Cardiac muscle cell (in vitro differentiated cells and primary cell): Measurements from ENCODE around the gene CRIM1. TPM values are rescaled to one million over a fixed set of nuclear protein-coding genes. Genes with fewer than 3 reads are reported as not detected.

Experiments
- DNase-seq, 2 donors: peaks; one replicate each; pipeline versions ENCODE4 v3.0.0 to v3.0.0-alpha.2; 2010 to 2017; ENCODE audit warnings: low read depth in 1 of 2, low spot score in 1 of 2
- H3K27ac ChIP-seq: fragments of 200-600 bp; sonication (generic); 2 replicates; pipeline ENCODE4 v1.5.1; 2016
- H3K27me3 ChIP-seq: fragments of 200-600 bp; sonication (generic); 2 replicates; pipeline ENCODE4 v1.6.0; 2016; ENCODE audit warnings: control low read depth
- H3K36me3 ChIP-seq: fragments of 200-600 bp; sonication (generic); 2 replicates; pipeline ENCODE4 v1.5.1; 2016; ENCODE audit warnings: control low read depth
- H3K4me1 ChIP-seq: fragments of 200-600 bp; sonication (generic); 2 replicates; pipeline ENCODE4 v1.8.1; 2017; ENCODE audit warnings: low read depth, mild to moderate bottlenecking, mixed run types
- H3K4me3 ChIP-seq: fragments of 200-600 bp; sonication (generic); 2 replicates; pipeline ENCODE4 v1.5.1; 2016; ENCODE audit warnings: mild to moderate bottlenecking
- H3K9me3 ChIP-seq: fragments of 200-600 bp; sonication (generic); 2 replicates; pipeline ENCODE4 v1.5.1; 2017; ENCODE audit warnings: low read depth, mild to moderate bottlenecking, control low read depth
- CTCF ChIP-seq: IDR thresholded peaks from 2 replicates; pipeline ENCODE4 v1.5.1; 2012; ENCODE audit warnings: low read depth, mild to moderate bottlenecking, low read length
- polyA plus RNA-seq: library from polyadenylated mRNA; unstranded; fragments of >200 nt; fragmentation: Nextera tagmentation; extraction: Ambion mirVana; gene quantifications from 2 replicates; pipeline ENCODE4 v1.2.1, GENCODE V29; 2016
- total RNA-seq: library from RNA; depleted of rRNA; stranded (reverse); fragments of >200 nt; gene quantifications from 2 replicates; pipeline ENCODE4 v1.2.3, GENCODE V29; 2016

CRIM1 gene
- total and polyA plus RNA-seq, 2 experiments from 2014 or later, result 2.4 to 5.4 TPM

GRCh38 chr2:36574560-36574959 is 219.0 kb downstream of the CRIM1 start:
- no peak overlapping the region for H3K27ac ChIP-seq
- no peaks in the 10 kb centered on the region for H3K9me3 ChIP-seq
- peaks cover 10% of the 10 kb centered on the region for H3K4me1 ChIP-seq
- H3K36me3 ChIP-seq, result peaks cover 21% of the 10 kb centered on the region
- DNase-seq, result no peak
- no peaks in the 10 kb centered on the region for H3K27me3 ChIP-seq
- TF ChIP-seq CTCF, result no peak
- H3K4me3 ChIP-seq, result no peak overlapping the region

GRCh38 chr2:36577884-36578283 is 222.3 kb downstream of the CRIM1 start:
- TF ChIP-seq CTCF, result no peak
- Histone ChIP-seq H3K36me3 (peaks cover 32% of the 10 kb centered on the region), H3K4me1 (no peaks in the 10 kb centered on the region), H3K9me3 (no peaks in the 10 kb centered on the region), H3K27me3 (no peaks in the 10 kb centered on the region), H3K27ac (no peak overlapping the region), H3K4me3 (no peak overlapping the region)
- no peak for DNase-seq

GRCh38 chr2:36578343-36579296 is 223.0 kb downstream of the CRIM1 start:
- no peak for DNase-seq
- Histone ChIP-seq H3K27me3 (no peaks in the 10 kb centered on the region), H3K9me3 (no peaks in the 10 kb centered on the region), H3K36me3 (peaks cover 32% of the 10 kb centered on the region), H3K4me1 (no peaks in the 10 kb centered on the region), H3K27ac (no peak overlapping the region), H3K4me3 (no peak overlapping the region)
- TF ChIP-seq CTCF, result no peak

GRCh38 chr2:36579297-36579664 is 223.7 kb downstream of the CRIM1 start:
- H3K27ac ChIP-seq, result no peak overlapping the region
- no peaks in the 10 kb centered on the region for H3K9me3 ChIP-seq
- no peak for TF ChIP-seq CTCF
- H3K4me1 ChIP-seq, result no peaks in the 10 kb centered on the region
- no peak for DNase-seq
- peaks cover 32% of the 10 kb centered on the region for H3K36me3 ChIP-seq
- no peaks in the 10 kb centered on the region for H3K27me3 ChIP-seq
- H3K4me3 ChIP-seq, result no peak overlapping the region

- TF ChIP-seq CTCF, result no peak
- H3K27me3 ChIP-seq, result no peaks in the 10 kb centered on the region
Observed at GRCh38 chr2:36582538-36582937, 227.0 kb downstream of the CRIM1 start.

More at GRCh38 chr2:36582538-36582937, 227.0 kb downstream of the CRIM1 start:
- Histone ChIP-seq H3K27ac (no peak overlapping the region), H3K9me3 (no peaks in the 10 kb centered on the region), H3K4me3 (no peak overlapping the region), H3K36me3 (peaks cover 25% of the 10 kb centered on the region), H3K4me1 (no peaks in the 10 kb centered on the region)
- DNase-seq, result no peak
